ENCODE measurements around the gene PAX5.
"Not testable (repeated sequence)": the region's sequence is repeated elsewhere in the genome, so short reads cannot be mapped to it uniquely, and the experiment has no call there.

- TF ChIP-seq MYNN (tag by site-specific recombination; IDR thresholded peaks at IDR 0.05; ENCODE audit: borderline replicate concordance); CTCF (tag by site-specific recombination; IDR thresholded peaks at IDR 0.05); ZBTB1 (tag by site-specific recombination; IDR thresholded peaks at IDR 0.05); ZNF391 (tag by site-specific recombination; IDR thresholded peaks at IDR 0.05; ENCODE audit: borderline replicate concordance, low read depth); TRIM28 (IDR thresholded peaks at IDR 0.05; ENCODE audit: borderline replicate concordance, low read length); TSHZ1 (tag by site-specific recombination; IDR thresholded peaks at IDR 0.05; ENCODE audit: borderline replicate concordance); ZNF560 (tag by site-specific recombination; IDR thresholded peaks at IDR 0.05; ENCODE audit: borderline replicate concordance); ZNF621 (tag by site-specific recombination; IDR thresholded peaks at IDR 0.05); ZNF785 (tag by site-specific recombination; IDR thresholded peaks at IDR 0.05); ZNF302 (tag by site-specific recombination; IDR thresholded peaks at IDR 0.05; ENCODE audit: low read depth); ZNF843 (tag by site-specific recombination; IDR thresholded peaks at IDR 0.05); ZNF311 (tag by site-specific recombination; IDR thresholded peaks at IDR 0.05; ENCODE audit: borderline replicate concordance); ZNF133 (tag by site-specific recombination; IDR thresholded peaks at IDR 0.05); ZBTB7A (tag by site-specific recombination; IDR thresholded peaks at IDR 0.05; ENCODE audit: low read depth): not testable (repeated sequence)
Measured at GRCh38 chr9:37054363-37054720, 20.3 kb upstream of the PAX5 start.

Measured in HEK293 (cell line).